T-cell (primary cell): Measurements from ENCODE around the gene ZSWIM8. TPM values are rescaled to one million over a fixed set of nuclear protein-coding genes. Genes with fewer than 3 reads are reported as not detected.
A peak's percentile ranks its signal among the peaks of the same experiment; 100 is the strongest.

Experiments
- ATAC-seq, 4 experiments: fragments of 200-7000 bp in 3 of 4; fragments of 150-1000 bp in 1 of 4; cut with Tn5 transposase; replicated peaks in 1 of 4; 1 replicate in 3 of 4; 2 replicates in 1 of 4; pipeline ENCODE4 v1.10.0; 2021; ENCODE audit warnings: moderate library complexity in 3 of 4, mild to moderate bottlenecking in 2 of 4, moderate number of reproducible peaks in 1 of 4
- CTCF ChIA-PET, 2 donors: fragments of 300-600 bp; sonication (Branson Sonifier 250); formaldehyde crosslinking; loops; one replicate each; lab custom pipeline; 2022; ENCODE audit warnings: antibody characterized with exemption in 2 of 2; lab: Charles Lee
- POLR2A ChIA-PET, 2 donors: fragments of 300-600 bp; sonication (Branson Sonifier 250); formaldehyde crosslinking; loops; one replicate each; lab custom pipeline; 2022; ENCODE audit warnings: antibody characterized with exemption in 2 of 2; lab: Charles Lee
- DNase-seq, 35 experiments: peaks; one replicate each; pipeline versions ENCODE4 v3.0.0 to v3.0.0-alpha.2; 2013 to 2023
- H3K27ac ChIP-seq: one replicate; pipeline ENCODE4 v1.5.1; 2013; ENCODE audit warnings: low read length
- H3K27me3 ChIP-seq, 2 experiments: replicated peaks in 1 of 2; 1 replicate in 1 of 2; 2 replicates in 1 of 2; pipeline versions ENCODE4 v1.6.1 to v1.7.0; 2013; ENCODE audit warnings: low read length in 1 of 2, mixed read lengths in 1 of 2; ENCODE audit not compliant: control insufficient read depth in 2 of 2, insufficient read depth in 2 of 2; ENCODE audit errors: extremely low read depth in 1 of 2
- H3K36me3 ChIP-seq, 2 donors: 1 replicate in 1 of 2; 2 replicates in 1 of 2; pipeline versions ENCODE4 v1.6.1 to v1.7.0; 2013; ENCODE audit warnings: low read length in 1 of 2; ENCODE audit not compliant: control insufficient read depth in 2 of 2, insufficient read depth in 1 of 2; ENCODE audit errors: extremely low read depth in 1 of 2
- H3K4me1 ChIP-seq, 2 experiments: 1 replicate in 1 of 2; 2 replicates in 1 of 2; pipeline versions ENCODE4 v1.6.1 to v1.7.0; 2013; ENCODE audit warnings: low read length in 2 of 2, mixed read lengths in 1 of 2; ENCODE audit not compliant: insufficient read depth in 2 of 2, control insufficient read depth in 1 of 2; ENCODE audit errors: extremely low read depth in 1 of 2
- H3K4me3 ChIP-seq, 2 donors: 1 replicate in 1 of 2; 2 replicates in 1 of 2; pipeline versions ENCODE4 v1.5.1 to v1.7.0; 2013; ENCODE audit warnings: mild to moderate bottlenecking in 2 of 2, low read length in 1 of 2, moderate library complexity in 1 of 2; ENCODE audit not compliant: control insufficient read depth in 1 of 2; ENCODE audit errors: extremely low read depth in 1 of 2
- H3K9me3 ChIP-seq: 2 replicates; pipeline ENCODE4 v1.7.0; 2013
- H3K27ac Mint-ChIP-seq, 2 donors: one replicate each; pipeline ENCODE4 v1.8.0; 2020 to 2021; ENCODE audit warnings: mild to moderate bottlenecking in 2 of 2, mixed read lengths in 2 of 2
- H3K27me3 Mint-ChIP-seq, 2 donors: one replicate each; pipeline ENCODE4 v1.8.0; 2021 to 2022; ENCODE audit warnings: mixed read lengths in 2 of 2
- H3K36me3 Mint-ChIP-seq: one replicate; pipeline ENCODE4 v1.8.0; 2021; ENCODE audit warnings: mixed read lengths
- H3K4me1 Mint-ChIP-seq, 3 donors: one replicate each; pipeline ENCODE4 v1.8.0; 2020 to 2022; ENCODE audit warnings: mixed read lengths in 3 of 3, mild to moderate bottlenecking in 1 of 3
- H3K4me3 Mint-ChIP-seq, 3 donors: one replicate each; pipeline ENCODE4 v1.8.0; 2020 to 2022; ENCODE audit warnings: mild to moderate bottlenecking in 3 of 3, mixed read lengths in 3 of 3, moderate library complexity in 3 of 3
- H3K9me3 Mint-ChIP-seq, 3 donors: one replicate each; pipeline ENCODE4 v1.8.0; 2020 to 2022; ENCODE audit warnings: mixed read lengths in 3 of 3
- WGBS: methylation state at CpG from one replicate; pipeline ENCODE4 v1.1.5; 2013; ENCODE audit warnings: missing lambda C conversion rate; ENCODE audit not compliant: insufficient coverage; 5-methylcytosine and 5-hydroxymethylcytosine counted together
- total RNA-seq, 35 experiments: library from RNA in 6 of 35; stranded (reverse) in 6 of 35; fragments of 120-200 nt in 1 of 35; gene quantifications; one replicate each; pipeline versions ENCODE4 v1.2.1 to v1.2.4 and lab custom pipeline; 2013 to 2026

ZSWIM8 gene
- total RNA-seq, 5 donors from 2014 or later (not counting 1 experiment from before 2014, with no cell fraction given): 69.0 to 106 (median 90.8) TPM

DNA sequence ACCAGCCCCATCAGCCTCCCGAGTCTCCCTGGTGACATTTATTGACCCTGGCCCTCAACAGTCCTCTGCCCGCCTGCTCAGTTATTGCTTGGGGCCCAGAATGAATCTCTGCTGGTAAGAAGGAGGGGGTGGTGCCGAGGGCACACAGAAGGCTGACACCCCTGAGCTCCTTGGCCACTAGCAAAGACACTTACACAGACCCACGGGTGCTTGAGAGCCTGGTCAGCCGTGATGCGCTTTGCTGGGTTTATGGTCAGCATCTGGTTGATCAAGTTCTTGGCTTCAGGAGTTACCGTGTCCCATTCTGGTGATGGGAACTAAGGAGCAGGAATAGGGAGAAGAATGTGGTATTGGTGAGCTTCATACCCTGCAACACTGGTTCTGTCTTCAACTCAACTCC is 61.6 kb downstream of the ZSWIM8 start:
- no peak overlapping the region for H3K27ac ChIP-seq
- no peak for DNase-seq
- H3K9me3 Mint-ChIP-seq: no peaks in the 10 kb centered on the region
- no peak overlapping the region for H3K4me3 Mint-ChIP-seq
- ChIA-PET CTCF (interaction anchor here (0.6 to 8.7 kb wide), 7 partner anchors 33 to 234 kb away, joined by 3 to 77 read pairs (median 5); no protein-coding TSS in a partner anchor), POLR2A (interaction anchor here in 1 of 2 donors (0.7 kb wide), 1 partner anchor 31 kb away, joined by 3 read pairs; no protein-coding TSS in a partner anchor)
- H3K27me3 Mint-ChIP-seq: no peaks in the 10 kb centered on the region
- 91% methylated on average over 4 of the region's 7 CpGs for WGBS
- ATAC-seq: no peak
- peaks cover 12 to 13% (median 13%) of the 10 kb centered on the region in 3 donors for H3K4me1 Mint-ChIP-seq
- H3K4me1 ChIP-seq: peaks cover 5 to 19% of the 10 kb centered on the region in 2 experiments
- no peaks in the 10 kb centered on the region for H3K9me3 ChIP-seq
- H3K4me3 ChIP-seq: no peak overlapping the region
- peaks cover 36 to 83% of the 10 kb centered on the region in 2 donors for H3K36me3 ChIP-seq
- H3K36me3 Mint-ChIP-seq: peaks cover 54% of the 10 kb centered on the region
- no peaks in the 10 kb centered on the region for H3K27me3 ChIP-seq
- H3K27ac Mint-ChIP-seq: no peak overlapping the region

DNA sequence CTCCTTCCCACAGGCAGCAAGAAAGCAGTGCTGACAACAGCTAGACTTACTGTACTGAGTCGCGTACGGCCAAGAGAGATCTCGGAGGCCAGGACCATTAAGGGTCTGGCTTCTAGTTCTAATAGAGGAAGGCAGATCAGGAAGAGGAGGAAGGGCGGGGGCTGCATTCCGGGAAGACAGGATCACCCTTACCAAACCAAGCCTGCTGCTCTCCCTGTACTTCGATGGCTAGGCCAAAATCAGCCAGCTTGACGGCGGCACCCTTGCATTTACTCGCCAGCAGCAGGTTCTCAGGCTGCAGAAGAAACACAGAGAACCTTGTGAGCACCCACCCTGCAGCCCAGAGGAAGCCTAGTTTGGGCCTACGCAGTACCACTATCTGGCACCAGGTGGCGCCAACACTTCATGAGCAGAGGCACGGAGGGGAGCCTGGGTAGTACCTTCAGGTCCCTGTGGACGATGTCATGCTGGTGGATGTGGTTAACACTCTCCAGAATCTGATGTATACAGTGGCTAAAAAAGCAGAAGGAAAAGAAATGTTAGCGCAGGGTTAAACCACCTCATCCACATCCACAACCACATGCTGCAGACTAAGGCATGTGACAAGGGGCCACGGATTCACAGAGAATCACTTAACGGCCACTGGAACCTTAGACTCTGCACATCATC is 63.5 kb downstream of the ZSWIM8 start:
- Histone ChIP-seq H3K27ac (peak overlapping the region; percentile 68), H3K27me3 (no peaks in the 10 kb centered on the region), H3K4me1 (peaks cover 5 to 19% of the 10 kb centered on the region in 2 experiments), H3K9me3 (no peaks in the 10 kb centered on the region), H3K36me3 (peaks cover 29 to 83% of the 10 kb centered on the region in 2 donors), H3K4me3 (no peak overlapping the region)
- H3K36me3 Mint-ChIP-seq: peaks cover 52% of the 10 kb centered on the region
- 10% methylated on average over 6 of the region's 17 CpGs for WGBS
- peaks cover 12 to 18% (median 15%) of the 10 kb centered on the region in 3 donors for H3K4me1 Mint-ChIP-seq
- POLR2A ChIA-PET: interaction anchor here (0.6 to 1.1 kb wide), 2 partner anchors 25 to 33 kb away, joined by 3 to 4 read pairs; partner anchors contain the start of gene CAMK2G (in 1 of the 2)
- DNase-seq (peak; percentile 78 to 95 (median 89)), ATAC-seq (peak; percentile 99 to 100 (median 99))
- H3K9me3 Mint-ChIP-seq: no peaks in the 10 kb centered on the region
- no peaks in the 10 kb centered on the region for H3K27me3 Mint-ChIP-seq
- H3K4me3 Mint-ChIP-seq: peak overlapping the region in 1 of 3 donors; percentile 20
- H3K27ac Mint-ChIP-seq: peak overlapping the region; percentile 84 to 86
- CTCF ChIA-PET: interaction anchor here (0.6 to 8.7 kb wide), 11 partner anchors 20 to 157 kb away, joined by 3 to 80 read pairs (median 4); partner anchors contain the start of gene CAMK2G (in 1 of the 2)

DNA sequence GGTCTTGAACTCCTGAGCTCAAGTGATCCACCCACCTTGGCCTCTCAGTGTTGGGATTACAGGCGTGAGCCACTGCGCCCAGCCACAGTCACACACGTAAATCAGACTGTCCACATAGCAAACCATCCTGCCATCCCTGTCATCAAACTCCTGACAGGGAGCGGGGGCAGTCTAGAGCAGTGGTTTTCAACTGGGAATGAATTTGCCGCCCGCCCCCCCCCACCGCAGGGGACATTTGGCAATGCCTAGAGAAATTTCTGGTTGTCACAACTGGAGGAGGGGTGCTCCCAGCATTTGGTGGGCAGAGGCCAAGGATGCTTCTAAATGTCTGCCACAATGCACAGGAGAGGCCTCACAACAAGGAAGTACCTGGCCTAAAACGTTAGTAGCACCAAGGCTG is 64.8 kb downstream of the ZSWIM8 start:
- no peaks in the 10 kb centered on the region for H3K27me3 ChIP-seq
- H3K27ac Mint-ChIP-seq: peak overlapping the region in 1 of 2 donors; percentile 48
- H3K27ac ChIP-seq: no peak overlapping the region
- no peaks in the 10 kb centered on the region for H3K9me3 Mint-ChIP-seq
- no peaks in the 10 kb centered on the region for H3K27me3 Mint-ChIP-seq
- DNase-seq: no peak
- ChIA-PET POLR2A (interaction anchor here (0.6 to 1.1 kb wide), 3 partner anchors 24 to 87 kb away, joined by 3 to 4 read pairs (median 4); partner anchors contain the start of gene CAMK2G (in 1 of the 2)), CTCF (interaction anchor here (0.6 to 8.7 kb wide), 8 partner anchors 25 to 156 kb away, joined by 3 to 80 read pairs (median 4); partner anchors contain the start of gene CAMK2G (in 1 of the 2))
- H3K36me3 Mint-ChIP-seq: peaks cover 52% of the 10 kb centered on the region
- peaks cover 5 to 19% of the 10 kb centered on the region in 2 experiments for H3K4me1 ChIP-seq
- no peak overlapping the region for H3K4me3 ChIP-seq
- 96% methylated on average over 8 of the region's 8 CpGs for WGBS
- no peak overlapping the region for H3K4me3 Mint-ChIP-seq
- H3K4me1 Mint-ChIP-seq: peaks cover 19 to 23% (median 22%) of the 10 kb centered on the region in 3 donors
- ATAC-seq: no peak
- H3K36me3 ChIP-seq: peaks cover 32 to 85% of the 10 kb centered on the region in 2 donors
- H3K9me3 ChIP-seq: no peaks in the 10 kb centered on the region

- Histone ChIP-seq H3K4me1 (peaks cover 5 to 19% of the 10 kb centered on the region in 2 experiments), H3K36me3 (peaks cover 30 to 87% of the 10 kb centered on the region in 2 donors), H3K9me3 (no peaks in the 10 kb centered on the region), H3K27ac (no peak overlapping the region), H3K27me3 (no peaks in the 10 kb centered on the region), H3K4me3 (no peak overlapping the region)
- ATAC-seq (no peak), DNase-seq (no peak)
- no peak overlapping the region for H3K4me3 Mint-ChIP-seq
- H3K9me3 Mint-ChIP-seq: no peaks in the 10 kb centered on the region
- peak overlapping the region in 1 of 2 donors; percentile 61 for H3K27ac Mint-ChIP-seq
- no peaks in the 10 kb centered on the region for H3K27me3 Mint-ChIP-seq
- ChIA-PET POLR2A (interaction anchor here in 1 of 2 donors (0.5 kb wide), 1 partner anchor 1555 kb away, joined by 4 read pairs; no protein-coding TSS in a partner anchor), CTCF (interaction anchor here (0.6 to 8.7 kb wide), 7 partner anchors 24 to 190 kb away, joined by 3 to 80 read pairs (median 5); partner anchors contain the start of gene CAMK2G (in 1 of the 2))
- WGBS: 85% methylated on average over 12 of the region's 15 CpGs
- H3K36me3 Mint-ChIP-seq: peaks cover 49% of the 10 kb centered on the region
- peaks cover 25 to 28% (median 27%) of the 10 kb centered on the region in 3 donors for H3K4me1 Mint-ChIP-seq
Measured at GRCh38 chr10:73850863-73851461, 65.6 kb downstream of the ZSWIM8 start.

Other genes starting within 250 kb of the ZSWIM8 start
- gene USP54, start 194.3 kb upstream of the ZSWIM8 start, total RNA-seq: 1 to 10 TPM; 4.2 to 6.6 (median 5.5) TPM
- gene MYOZ1, start 144.1 kb upstream of the ZSWIM8 start, total RNA-seq: not detected
- not detected for gene SYNPO2L, start 129.6 kb upstream of the ZSWIM8 start, total RNA-seq
- gene AGAP5, start 87.5 kb upstream of the ZSWIM8 start, total RNA-seq: 10 to 100 TPM; 11.6 to 17.0 (median 14.7) TPM
- gene SEC24C, start 41.2 kb upstream of the ZSWIM8 start, total RNA-seq: 100 to 1,000 TPM in 1 of 5 donors, 10 to 100 TPM in 4; 77.7 to 107 (median 92.2) TPM
- gene CHCHD1, start 3.6 kb upstream of the ZSWIM8 start, total RNA-seq: 10 to 100 TPM in 3 of 5 donors, 1 to 10 TPM in 2; 6.3 to 17.5 (median 14.2) TPM
- gene NDST2, start 26.0 kb downstream of the ZSWIM8 start, total RNA-seq: 100 to 1,000 TPM in 4 of 5 donors, 10 to 100 TPM in 1; 96.1 to 119 (median 110) TPM
- gene CAMK2G, start 88.9 kb downstream of the ZSWIM8 start, total RNA-seq: 10 to 100 TPM; 50.6 to 59.9 (median 55.5) TPM
- gene PLAU, start 125.5 kb downstream of the ZSWIM8 start, total RNA-seq: 1 to 10 TPM in 2 of 5 donors, under 1 TPM in 1, not detected in 2; 0.63 to 1.1 (median 1.1) TPM
- gene VCL, start 212.5 kb downstream of the ZSWIM8 start, total RNA-seq: 10 to 100 TPM; 22.6 to 48.7 (median 27.0) TPM